HepG2 (cell line): ENCODE results near the gene TPST1. TPM values are rescaled to one million over a fixed set of nuclear protein-coding genes. Genes with fewer than 3 reads are reported as not detected.

Experiments
- ARNTL ChIP-seq: sonication (generic); formaldehyde crosslinking; IDR thresholded peaks from 2 replicates; pipeline ENCODE4 v1.4.0; 2020; ENCODE audit warnings: mild to moderate bottlenecking, missing genetic modification reagents
- EED ChIP-seq: sonication (generic); formaldehyde crosslinking; IDR thresholded peaks from 2 replicates; pipeline ENCODE4 v1.5.0; 2020; ENCODE audit warnings: mild to moderate bottlenecking, missing genetic modification reagents
- HNRNPK ChIP-seq: fragments of 200-400 bp; formaldehyde crosslinking; IDR thresholded peaks from 2 replicates; pipeline ENCODE4 v1.6.1; 2018; ENCODE audit warnings: low read length, low read depth, moderate library complexity, mild to moderate bottlenecking; ENCODE audit not compliant: poor library complexity, severe bottlenecking
- MBNL3 ChIP-seq: fragments of 250-450 bp; sonication (Bioruptor Pico); conservative IDR thresholded peaks from 2 replicates; pipeline ENCODE4 v1.8.0; 2022; ENCODE audit warnings: mild to moderate bottlenecking, inconsistent platforms
- NPAS2 ChIP-seq: sonication (generic); formaldehyde crosslinking; IDR thresholded peaks from 2 replicates; pipeline ENCODE4 v1.8.0; 2022; ENCODE audit warnings: mild to moderate bottlenecking, missing genetic modification reagents, borderline replicate concordance
- PAWR ChIP-seq: sonication (generic); formaldehyde crosslinking; IDR thresholded peaks from 2 replicates; pipeline ENCODE4 v1.4.0; 2020; ENCODE audit warnings: missing genetic modification reagents, mild to moderate bottlenecking, borderline replicate concordance
- PLRG1 ChIP-seq: fragments of 450-650 bp; conservative IDR thresholded peaks from 2 replicates; pipeline ENCODE4 v1.6.1; 2016
- POLR2AphosphoS2 ChIP-seq: IDR thresholded peaks from 2 replicates; pipeline ENCODE4 v1.6.1; 2011; ENCODE audit warnings: low read depth, low read length, improper control_type of control experiment
- SETDB1 ChIP-seq: sonication (generic); formaldehyde crosslinking; IDR thresholded peaks from 2 replicates; pipeline ENCODE4 v1.5.1; 2020; ENCODE audit warnings: missing genetic modification reagents, mild to moderate bottlenecking, borderline replicate concordance
- SRF ChIP-seq: IDR thresholded peaks from 2 replicates; pipeline ENCODE4 v1.6.1; 2011; ENCODE audit warnings: mild to moderate bottlenecking, low read depth, low read length, moderate library complexity
- TARDBP ChIP-seq: sonication (generic); formaldehyde crosslinking; IDR thresholded peaks from 2 replicates; pipeline ENCODE4 v1.8.0; 2022; ENCODE audit warnings: mild to moderate bottlenecking, missing genetic modification reagents
- TGIF2 ChIP-seq: IDR thresholded peaks from 2 replicates; pipeline ENCODE4 v1.6.1; 2016; ENCODE audit warnings: control low read depth, missing compliant biosample characterization
- ZMYM4 ChIP-seq: sonication (generic); formaldehyde crosslinking; IDR thresholded peaks from 2 replicates; pipeline ENCODE4 v1.8.1; 2023; ENCODE audit warnings: mild to moderate bottlenecking, missing genetic modification reagents
- ZNF251 ChIP-seq: sonication (generic); formaldehyde crosslinking; IDR thresholded peaks from 2 replicates; pipeline ENCODE4 v1.9.0; 2021; ENCODE audit warnings: mild to moderate bottlenecking, missing genetic modification reagents
- ZNF746 ChIP-seq: sonication (generic); formaldehyde crosslinking; IDR thresholded peaks from 2 replicates; pipeline ENCODE4 v1.8.0; 2022; ENCODE audit warnings: mild to moderate bottlenecking, missing genetic modification reagents
- polyA plus RNA-seq, 8 experiments: library from polyadenylated mRNA; depleted of rRNA in 3 of 8; stranded (reverse) in 7 of 8; unstranded in 1 of 8; fragments of >200 nt; fragmentation: Illumina TruSeq in 4 of 8; extraction: Trizol in 4 of 8; gene quantifications; 2 replicates each; pipeline versions ENCODE4 v1.2.1 to v1.2.3, GENCODE V29; 2011 to 2016; ENCODE audit warnings: low read depth in 4 of 8, missing spikeins in 1 of 8, mixed read lengths in 1 of 8; ENCODE audit not compliant: insufficient read depth in 1 of 8
- total RNA-seq, 5 experiments: library from RNA; depleted of rRNA; stranded (reverse); fragments of >200 nt; fragmentation: Illumina TruSeq; extraction: Trizol; gene quantifications; 2 replicates each; pipeline ENCODE4 v1.2.3, GENCODE V29; 2016; ENCODE audit warnings: low read depth in 1 of 5
- TF ChIP-seq, protein P1 (sequence below): sonication (generic); formaldehyde crosslinking; IDR thresholded peaks from 2 replicates; pipeline ENCODE4 v1.4.0; 2020; ENCODE audit warnings: missing genetic modification reagents, mild to moderate bottlenecking, borderline replicate concordance
- TF ChIP-seq, protein P2 (sequence below): IDR thresholded peaks from 2 replicates; pipeline ENCODE4 v1.6.1; 2016; ENCODE audit warnings: missing compliant biosample characterization, missing genetic modification reagents, borderline replicate concordance
- TF ChIP-seq, protein P3 (sequence below): sonication (generic); formaldehyde crosslinking; IDR thresholded peaks from 2 replicates; pipeline ENCODE4 v1.5.0; 2020; ENCODE audit warnings: missing genetic modification reagents, mild to moderate bottlenecking, borderline replicate concordance
- TF ChIP-seq, protein P4 (sequence below): sonication (generic); formaldehyde crosslinking; IDR thresholded peaks from 2 replicates; pipeline ENCODE4 v1.4.0; 2020; ENCODE audit warnings: missing genetic modification reagents, borderline replicate concordance

TPST1 gene
- total and polyA plus RNA-seq, 2 of the 13 experiments (the other 11 are each of a cell fraction or from before 2014, with no cell fraction given) = 24.3 to 34.1 TPM

DNA sequence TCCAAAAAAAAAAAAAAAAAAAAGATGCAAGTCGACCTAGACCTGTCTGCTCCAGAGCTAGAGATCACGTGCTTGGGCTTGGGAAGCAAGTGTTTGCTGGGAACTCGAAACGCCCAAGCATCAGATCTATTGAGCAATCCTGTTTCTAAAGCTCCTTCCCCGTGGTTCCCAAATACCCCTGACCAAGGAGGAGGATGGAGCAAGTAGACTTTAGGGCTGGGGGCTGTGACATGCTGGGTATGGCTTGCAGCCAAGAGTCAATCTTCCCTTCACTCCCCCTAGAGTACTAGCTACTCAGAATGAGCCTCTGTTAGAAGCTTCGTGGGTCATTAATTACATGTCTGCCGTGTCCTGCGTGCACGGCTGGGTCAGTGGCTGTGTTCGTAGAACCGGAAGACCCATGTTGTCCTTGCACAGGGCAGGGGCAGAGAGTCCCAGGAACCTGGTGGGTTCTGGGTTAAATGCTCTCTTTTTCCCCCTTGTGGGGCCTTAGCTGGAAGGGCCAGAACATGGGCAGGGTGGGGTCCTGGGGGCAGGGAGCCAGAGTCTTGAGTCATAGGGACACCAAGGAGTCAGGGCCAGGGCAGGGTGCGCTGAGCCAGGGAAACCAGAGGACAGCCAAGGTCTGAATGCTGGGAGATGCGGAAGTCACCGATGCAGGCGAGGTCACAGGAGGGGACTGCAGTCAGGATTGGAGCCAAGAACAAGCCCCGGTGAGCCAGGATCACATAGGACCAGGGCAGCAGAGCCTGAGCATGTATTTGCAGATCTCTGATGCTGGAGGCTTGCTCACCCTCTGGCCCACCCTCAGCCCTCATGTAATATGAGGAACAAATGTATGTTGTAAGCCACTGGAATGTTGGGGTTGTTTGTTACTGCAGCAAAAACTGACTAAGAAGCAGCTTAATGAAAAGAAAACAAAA, 34.6 kb upstream of the TPST1 start (continued):
- TF ChIP-seq, protein P1, sequence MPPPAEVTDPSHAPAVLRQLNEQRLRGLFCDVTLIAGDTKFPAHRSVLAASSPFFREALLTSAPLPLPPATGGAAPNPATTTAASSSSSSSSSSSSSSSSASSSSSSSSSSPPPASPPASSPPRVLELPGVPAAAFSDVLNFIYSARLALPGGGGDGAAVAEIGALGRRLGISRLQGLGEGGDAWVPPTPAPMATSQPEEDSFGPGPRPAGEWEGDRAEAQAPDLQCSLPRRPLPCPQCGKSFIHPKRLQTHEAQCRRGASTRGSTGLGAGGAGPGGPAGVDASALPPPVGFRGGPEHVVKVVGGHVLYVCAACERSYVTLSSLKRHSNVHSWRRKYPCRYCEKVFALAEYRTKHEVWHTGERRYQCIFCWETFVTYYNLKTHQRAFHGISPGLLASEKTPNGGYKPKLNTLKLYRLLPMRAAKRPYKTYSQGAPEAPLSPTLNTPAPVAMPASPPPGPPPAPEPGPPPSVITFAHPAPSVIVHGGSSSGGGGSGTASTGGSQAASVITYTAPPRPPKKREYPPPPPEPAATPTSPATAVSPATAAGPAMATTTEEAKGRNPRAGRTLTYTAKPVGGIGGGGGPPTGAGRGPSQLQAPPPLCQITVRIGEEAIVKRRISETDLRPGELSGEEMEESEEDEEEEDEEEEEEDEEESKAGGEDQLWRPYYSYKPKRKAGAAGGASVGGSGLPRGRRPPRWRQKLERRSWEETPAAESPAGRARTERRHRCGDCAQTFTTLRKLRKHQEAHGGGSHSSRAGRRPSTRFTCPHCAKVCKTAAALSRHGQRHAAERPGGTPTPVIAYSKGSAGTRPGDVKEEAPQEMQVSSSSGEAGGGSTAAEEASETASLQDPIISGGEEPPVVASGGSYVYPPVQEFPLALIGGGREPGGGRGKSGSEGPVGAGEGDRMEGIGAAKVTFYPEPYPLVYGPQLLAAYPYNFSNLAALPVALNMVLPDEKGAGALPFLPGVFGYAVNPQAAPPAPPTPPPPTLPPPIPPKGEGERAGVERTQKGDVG (CRISPR knock-in tag) = no peak
- TF ChIP-seq ARNTL (CRISPR knock-in tag) (no peak), SRF (no peak), ZMYM4 (no peak), POLR2AphosphoS2 (no peak), TARDBP (CRISPR knock-in tag) (no peak), PLRG1 (no peak), SETDB1 (CRISPR knock-in tag) (no peak), ZNF746 (CRISPR knock-in tag) (no peak), PAWR (CRISPR knock-in tag) (no peak), NPAS2 (CRISPR knock-in tag) (no peak), EED (CRISPR knock-in tag) (no peak), MBNL3 (no peak), TGIF2 (CRISPR knock-in tag) (no peak), ZNF251 (CRISPR knock-in tag) (no peak), HNRNPK (no peak)
- TF ChIP-seq, protein P2, sequence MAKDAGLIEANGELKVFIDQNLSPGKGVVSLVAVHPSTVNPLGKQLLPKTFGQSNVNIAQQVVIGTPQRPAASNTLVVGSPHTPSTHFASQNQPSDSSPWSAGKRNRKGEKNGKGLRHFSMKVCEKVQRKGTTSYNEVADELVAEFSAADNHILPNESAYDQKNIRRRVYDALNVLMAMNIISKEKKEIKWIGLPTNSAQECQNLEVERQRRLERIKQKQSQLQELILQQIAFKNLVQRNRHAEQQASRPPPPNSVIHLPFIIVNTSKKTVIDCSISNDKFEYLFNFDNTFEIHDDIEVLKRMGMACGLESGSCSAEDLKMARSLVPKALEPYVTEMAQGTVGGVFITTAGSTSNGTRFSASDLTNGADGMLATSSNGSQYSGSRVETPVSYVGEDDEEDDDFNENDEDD (CRISPR knock-in tag) = peak; percentile 29; the same call in 1 of the 2 replicates
- TF ChIP-seq, protein P3, sequence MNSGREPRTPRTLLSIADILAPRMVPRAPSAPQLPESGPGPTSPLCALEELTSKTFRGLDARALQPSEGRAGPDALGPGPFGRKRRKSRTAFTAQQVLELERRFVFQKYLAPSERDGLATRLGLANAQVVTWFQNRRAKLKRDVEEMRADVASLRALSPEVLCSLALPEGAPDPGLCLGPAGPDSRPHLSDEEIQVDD = no peak
- TF ChIP-seq, protein P4, sequence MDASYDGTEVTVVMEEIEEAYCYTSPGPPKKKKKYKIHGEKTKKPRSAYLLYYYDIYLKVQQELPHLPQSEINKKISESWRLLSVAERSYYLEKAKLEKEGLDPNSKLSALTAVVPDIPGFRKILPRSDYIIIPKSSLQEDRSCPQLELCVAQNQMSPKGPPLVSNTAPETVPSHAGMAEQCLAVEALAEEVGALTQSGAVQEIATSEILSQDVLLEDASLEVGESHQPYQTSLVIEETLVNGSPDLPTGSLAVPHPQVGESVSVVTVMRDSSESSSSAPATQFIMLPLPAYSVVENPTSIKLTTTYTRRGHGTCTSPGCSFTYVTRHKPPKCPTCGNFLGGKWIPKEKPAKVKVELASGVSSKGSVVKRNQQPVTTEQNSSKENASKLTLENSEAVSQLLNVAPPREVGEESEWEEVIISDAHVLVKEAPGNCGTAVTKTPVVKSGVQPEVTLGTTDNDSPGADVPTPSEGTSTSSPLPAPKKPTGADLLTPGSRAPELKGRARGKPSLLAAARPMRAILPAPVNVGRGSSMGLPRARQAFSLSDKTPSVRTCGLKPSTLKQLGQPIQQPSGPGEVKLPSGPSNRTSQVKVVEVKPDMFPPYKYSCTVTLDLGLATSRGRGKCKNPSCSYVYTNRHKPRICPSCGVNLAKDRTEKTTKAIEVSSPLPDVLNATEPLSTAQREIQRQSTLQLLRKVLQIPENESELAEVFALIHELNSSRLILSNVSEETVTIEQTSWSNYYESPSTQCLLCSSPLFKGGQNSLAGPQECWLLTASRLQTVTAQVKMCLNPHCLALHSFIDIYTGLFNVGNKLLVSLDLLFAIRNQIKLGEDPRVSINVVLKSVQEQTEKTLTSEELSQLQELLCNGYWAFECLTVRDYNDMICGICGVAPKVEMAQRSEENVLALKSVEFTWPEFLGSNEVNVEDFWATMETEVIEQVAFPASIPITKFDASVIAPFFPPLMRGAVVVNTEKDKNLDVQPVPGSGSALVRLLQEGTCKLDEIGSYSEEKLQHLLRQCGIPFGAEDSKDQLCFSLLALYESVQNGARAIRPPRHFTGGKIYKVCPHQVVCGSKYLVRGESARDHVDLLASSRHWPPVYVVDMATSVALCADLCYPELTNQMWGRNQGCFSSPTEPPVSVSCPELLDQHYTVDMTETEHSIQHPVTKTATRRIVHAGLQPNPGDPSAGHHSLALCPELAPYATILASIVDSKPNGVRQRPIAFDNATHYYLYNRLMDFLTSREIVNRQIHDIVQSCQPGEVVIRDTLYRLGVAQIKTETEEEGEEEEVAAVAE (CRISPR knock-in tag) = no peak
